Neuron (in vitro differentiated cells): ENCODE measurements around the gene MAST3.
A peak's percentile ranks its signal among the peaks of the same experiment; 100 is the strongest.

Experiments used
- H2AFZ ChIP-seq: one replicate; pipeline ENCODE4 v1.6.1; 2013; ENCODE audit warnings: low read depth, mild to moderate bottlenecking, inconsistent platforms, low read length, moderate library complexity
- H3K27me3 ChIP-seq: one replicate; pipeline ENCODE4 v1.6.1; 2013; ENCODE audit warnings: low read length; ENCODE audit not compliant: insufficient read depth
- H3K36me3 ChIP-seq: one replicate; pipeline ENCODE4 v1.6.1; 2013; ENCODE audit warnings: low read length; ENCODE audit not compliant: insufficient read depth
- H3K4me1 ChIP-seq: one replicate; pipeline ENCODE4 v1.6.1; 2013; ENCODE audit warnings: low read length; ENCODE audit not compliant: insufficient read depth
- H3K4me3 ChIP-seq: 2 replicates; pipeline ENCODE4 v1.5.1; 2013; ENCODE audit warnings: mild to moderate bottlenecking, low read length, moderate library complexity
- H3K9me3 ChIP-seq: one replicate; pipeline ENCODE4 v1.6.1; 2013; ENCODE audit warnings: low read length

MAST3 gene

DNA sequence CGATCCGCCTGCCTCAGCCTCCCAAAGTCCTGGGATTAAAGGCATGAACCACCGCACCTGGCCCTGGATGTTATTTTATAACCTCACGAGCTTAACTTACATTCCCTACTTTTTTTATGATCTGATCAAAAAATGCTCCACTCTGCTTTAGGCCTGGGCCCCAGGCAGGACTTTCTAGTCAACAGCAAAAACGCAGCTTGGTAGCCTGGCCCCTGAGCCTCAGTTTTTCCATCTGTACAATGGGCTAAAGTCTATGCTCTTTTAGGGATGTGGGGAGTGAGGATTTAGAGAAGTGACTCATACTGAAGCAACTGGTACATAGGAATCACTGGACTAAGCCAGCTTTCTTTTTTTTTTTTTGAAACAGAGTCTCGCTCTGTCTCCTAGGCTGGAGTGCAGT is 43.5 kb downstream of the MAST3 start:
- Histone ChIP-seq H2AFZ (no peak overlapping the region), H3K36me3 (peaks cover 43% of the 10 kb centered on the region), H3K27me3 (no peaks in the 10 kb centered on the region), H3K9me3 (peaks cover 3% of the 10 kb centered on the region), H3K4me1 (no peaks in the 10 kb centered on the region), H3K4me3 (no peak overlapping the region)

GRCh38 chr19:18143902-18144301 is 46.3 kb downstream of the MAST3 start:
- Histone ChIP-seq H3K27me3 (no peaks in the 10 kb centered on the region), H3K9me3 (peaks cover 3% of the 10 kb centered on the region), H3K4me1 (no peaks in the 10 kb centered on the region), H3K4me3 (no peak overlapping the region), H3K36me3 (peaks cover 47% of the 10 kb centered on the region), H2AFZ (no peak overlapping the region)

GRCh38 chr19:18144361-18144760 is 46.8 kb downstream of the MAST3 start:
- H3K9me3 ChIP-seq = peaks cover 3% of the 10 kb centered on the region
- no peak overlapping the region for H2AFZ ChIP-seq
- H3K4me1 ChIP-seq = no peaks in the 10 kb centered on the region
- no peak overlapping the region for H3K4me3 ChIP-seq
- peaks cover 45% of the 10 kb centered on the region for H3K36me3 ChIP-seq
- no peaks in the 10 kb centered on the region for H3K27me3 ChIP-seq

GRCh38 chr19:18144906-18145305 is 47.3 kb downstream of the MAST3 start:
- H3K27me3 ChIP-seq = no peaks in the 10 kb centered on the region
- H2AFZ ChIP-seq = no peak overlapping the region
- H3K4me3 ChIP-seq = no peak overlapping the region
- H3K36me3 ChIP-seq = peaks cover 45% of the 10 kb centered on the region
- peaks cover 3% of the 10 kb centered on the region for H3K9me3 ChIP-seq
- H3K4me1 ChIP-seq = no peaks in the 10 kb centered on the region

DNA sequence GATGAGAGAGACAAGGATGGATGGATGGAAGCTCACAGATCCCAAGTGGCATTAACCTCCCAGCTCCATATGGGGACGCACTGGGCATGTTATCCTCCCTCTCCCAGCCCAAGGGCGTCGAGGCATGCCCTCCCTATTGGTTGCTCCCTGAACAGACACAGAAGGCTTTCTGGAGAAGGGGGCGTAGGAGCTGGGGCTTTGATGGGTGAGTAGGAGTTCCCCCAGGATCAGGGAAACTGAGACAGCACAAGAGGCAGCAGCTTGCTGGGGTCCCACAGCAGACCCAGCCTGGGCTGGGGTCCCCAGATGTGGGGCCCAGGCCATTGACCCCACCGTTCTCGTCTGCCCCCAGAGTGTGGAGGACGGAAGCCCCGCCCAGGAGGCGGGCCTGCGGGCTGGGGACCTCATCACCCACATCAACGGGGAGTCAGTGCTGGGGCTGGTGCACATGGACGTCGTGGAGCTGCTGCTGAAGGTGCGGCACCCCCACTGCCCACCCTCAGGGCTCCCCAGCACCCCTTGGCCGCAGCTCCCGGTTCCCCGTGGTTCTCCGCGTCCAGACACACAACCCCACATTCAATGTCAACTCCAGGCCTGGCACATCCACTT is 47.9 kb downstream of the MAST3 start:
- H3K4me1 ChIP-seq = no peaks in the 10 kb centered on the region
- H3K36me3 ChIP-seq = peaks cover 42% of the 10 kb centered on the region
- H3K4me3 ChIP-seq = no peak overlapping the region
- no peaks in the 10 kb centered on the region for H3K27me3 ChIP-seq
- peaks cover under 1% of the 10 kb centered on the region for H3K9me3 ChIP-seq
- no peak overlapping the region for H2AFZ ChIP-seq

- Histone ChIP-seq H3K9me3 (no peaks in the 10 kb centered on the region), H2AFZ (no peak overlapping the region), H3K4me3 (no peak overlapping the region), H3K4me1 (no peaks in the 10 kb centered on the region), H3K27me3 (no peaks in the 10 kb centered on the region), H3K36me3 (peaks cover 36% of the 10 kb centered on the region)
Observed at GRCh38 chr19:18147396-18147795, 49.8 kb downstream of the MAST3 start.

- peaks cover 22% of the 10 kb centered on the region for H3K36me3 ChIP-seq
- H3K27me3 ChIP-seq = no peaks in the 10 kb centered on the region
- H3K9me3 ChIP-seq = no peaks in the 10 kb centered on the region
- H3K4me3 ChIP-seq = no peak overlapping the region
- peaks cover 9% of the 10 kb centered on the region for H3K4me1 ChIP-seq
- H2AFZ ChIP-seq = no peak overlapping the region
Observed at GRCh38 chr19:18149596-18149975, 52.0 kb downstream of the MAST3 start.

- Histone ChIP-seq H3K4me1 (peaks cover 9% of the 10 kb centered on the region), H2AFZ (no peak overlapping the region), H3K9me3 (no peaks in the 10 kb centered on the region), H3K27me3 (no peaks in the 10 kb centered on the region), H3K36me3 (peaks cover 15% of the 10 kb centered on the region), H3K4me3 (no peak overlapping the region)
Observed at GRCh38 chr19:18150776-18151624, 53.4 kb downstream of the MAST3 start.

GRCh38 chr19:18152442-18152816 is 54.9 kb downstream of the MAST3 start:
- H3K9me3 ChIP-seq = no peaks in the 10 kb centered on the region
- peak overlapping the region; percentile 21 for H2AFZ ChIP-seq
- H3K4me1 ChIP-seq = peaks cover 17% of the 10 kb centered on the region
- H3K4me3 ChIP-seq = peak overlapping the region; percentile 91
- H3K27me3 ChIP-seq = no peaks in the 10 kb centered on the region
- peaks cover 8% of the 10 kb centered on the region for H3K36me3 ChIP-seq

- peak within 1 kb of the TSS; percentile 91 for H3K4me3 ChIP-seq
- no peaks in the 10 kb centered on the region for H3K27me3 ChIP-seq
- H2AFZ ChIP-seq = peak within 1 kb of the TSS; percentile 21
- H3K36me3 ChIP-seq = peaks cover 5% of the 10 kb centered on the region
- H3K9me3 ChIP-seq = no peaks in the 10 kb centered on the region
- H3K4me1 ChIP-seq = peaks cover 23% of the 10 kb centered on the region
Observed at GRCh38 chr19:18152817-18153555, 55.4 kb downstream of the MAST3 start, which contains the start of gene PIK3R2. PIK3R2 (plus strand) TSS chr19:18153163; CDS start chr19:18155880, 2,717 bp downstream.

DNA sequence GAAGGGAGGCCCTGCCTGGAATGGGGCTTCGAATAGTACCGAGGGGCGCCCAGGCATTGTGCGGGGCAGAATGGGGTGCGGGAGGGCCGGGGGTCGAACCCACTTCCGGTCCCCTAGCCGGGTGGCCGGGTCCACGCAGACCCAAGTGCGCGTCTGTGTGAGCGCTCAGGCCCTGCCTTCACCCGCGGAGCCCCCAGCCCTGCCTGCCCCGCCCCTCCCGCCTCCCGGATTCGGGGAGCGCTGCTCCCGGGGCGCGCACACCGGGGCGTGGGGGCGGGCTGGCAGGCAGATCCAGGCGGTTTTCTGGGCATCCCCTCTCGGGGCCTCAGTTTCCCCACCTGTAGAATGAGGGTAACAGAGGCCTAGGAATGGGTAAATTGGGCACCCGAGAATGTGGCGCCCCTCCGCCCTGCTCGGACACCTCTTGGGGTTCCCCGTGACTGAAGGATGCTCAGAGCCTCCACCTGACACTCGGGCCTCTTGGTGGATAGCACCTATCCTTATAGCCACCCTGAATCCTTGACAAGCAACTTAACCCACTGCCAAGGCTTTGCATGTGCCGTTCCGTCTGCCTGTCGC is 56.1 kb downstream of the MAST3 start:
- Histone ChIP-seq H3K27me3 (no peaks in the 10 kb centered on the region), H2AFZ (no peak overlapping the region), H3K9me3 (no peaks in the 10 kb centered on the region), H3K4me1 (peaks cover 24% of the 10 kb centered on the region), H3K4me3 (peak overlapping the region; percentile 91), H3K36me3 (peaks cover 5% of the 10 kb centered on the region)

- Histone ChIP-seq H2AFZ (no peak overlapping the region), H3K4me1 (peaks cover 24% of the 10 kb centered on the region), H3K36me3 (peaks cover 5% of the 10 kb centered on the region), H3K27me3 (no peaks in the 10 kb centered on the region), H3K4me3 (no peak overlapping the region), H3K9me3 (no peaks in the 10 kb centered on the region)
Observed at GRCh38 chr19:18155095-18156087, 57.8 kb downstream of the MAST3 start.
